Neuronal stem cell (in vitro differentiated cells): ENCODE results near the gene ACOXL.

Experiments used
- DNase-seq: peaks from one replicate; pipeline ENCODE4 v3.0.0-alpha.2; 2013; ENCODE audit warnings: low spot score
- H2AFZ ChIP-seq: one replicate; pipeline ENCODE4 v1.6.1; 2013; ENCODE audit warnings: mild to moderate bottlenecking, low read length, inconsistent platforms
- H2AK5ac ChIP-seq: 2 replicates; pipeline ENCODE4 v1.6.1; 2013; ENCODE audit warnings: low read depth, mild to moderate bottlenecking, inconsistent platforms, low read length, moderate library complexity, mixed read lengths
- H2BK120ac ChIP-seq: 2 replicates; pipeline ENCODE4 v1.6.1; 2013; ENCODE audit warnings: low read depth, mild to moderate bottlenecking, inconsistent platforms, low read length, moderate library complexity, mixed read lengths
- H2BK12ac ChIP-seq: one replicate; pipeline ENCODE4 v1.6.1; 2013; ENCODE audit warnings: low read length, inconsistent platforms
- H2BK15ac ChIP-seq: 2 replicates; pipeline ENCODE4 v1.6.1; 2013; ENCODE audit warnings: mild to moderate bottlenecking, low read length, inconsistent platforms, mixed read lengths
- H2BK5ac ChIP-seq: one replicate; pipeline ENCODE4 v1.6.1; 2013; ENCODE audit warnings: inconsistent platforms, mild to moderate bottlenecking, low read length, moderate library complexity
- H3K14ac ChIP-seq: one replicate; pipeline ENCODE4 v1.6.1; 2013; ENCODE audit warnings: low read length, inconsistent platforms
- H3K18ac ChIP-seq: 2 replicates; pipeline ENCODE4 v1.6.1; 2013; ENCODE audit warnings: low read length, inconsistent platforms
- H3K23ac ChIP-seq: 2 replicates; pipeline ENCODE4 v1.6.1; 2013; ENCODE audit warnings: low read depth, mild to moderate bottlenecking, mixed read lengths, low read length, inconsistent platforms; ENCODE audit not compliant: poor library complexity
- H3K27ac ChIP-seq: replicated peaks from 3 replicates; pipeline ENCODE4 v1.5.1; 2013; ENCODE audit warnings: low read length, inconsistent platforms
- H3K27me3 ChIP-seq, 3 experiments: 2 replicates each; pipeline ENCODE4 v1.6.1; 2013; ENCODE audit warnings: low read length in 3 of 3, mild to moderate bottlenecking in 2 of 3, inconsistent platforms in 1 of 3, low read depth in 1 of 3, mixed read lengths in 1 of 3, moderate library complexity in 1 of 3; ENCODE audit not compliant: control insufficient read depth in 3 of 3, insufficient read depth in 3 of 3
- H3K36me3 ChIP-seq, 2 donors: replicated peaks in 1 of 2; 2 replicates each; pipeline ENCODE4 v1.6.1; 2013; ENCODE audit warnings: low read length in 2 of 2; ENCODE audit not compliant: control insufficient read depth in 2 of 2, insufficient read depth in 2 of 2
- H3K4ac ChIP-seq: 2 replicates; pipeline ENCODE4 v1.6.1; 2013; ENCODE audit warnings: inconsistent platforms, mild to moderate bottlenecking, low read length, moderate library complexity
- H3K4me1 ChIP-seq, 2 donors: 1 replicate in 1 of 2; 2 replicates in 1 of 2; pipeline ENCODE4 v1.6.1; 2013; ENCODE audit warnings: low read length in 2 of 2, low read depth in 1 of 2; ENCODE audit not compliant: control insufficient read depth in 2 of 2, insufficient read depth in 1 of 2
- H3K4me2 ChIP-seq: one replicate; pipeline ENCODE4 v1.6.1; 2013; ENCODE audit warnings: mild to moderate bottlenecking, low read length, inconsistent platforms; ENCODE audit not compliant: insufficient read depth, poor library complexity, severe bottlenecking
- H3K4me3 ChIP-seq, 2 donors: 2 replicates each; pipeline ENCODE4 v1.5.1; 2013; ENCODE audit warnings: low read length in 2 of 2, mild to moderate bottlenecking in 2 of 2, inconsistent platforms in 1 of 2, moderate library complexity in 1 of 2
- H3K79me1 ChIP-seq: one replicate; pipeline ENCODE4 v1.6.1; 2013; ENCODE audit warnings: low read depth, mild to moderate bottlenecking, inconsistent platforms, low read length, moderate library complexity
- H3K9ac ChIP-seq: one replicate; pipeline ENCODE4 v1.6.1; 2013; ENCODE audit warnings: mild to moderate bottlenecking, low read depth, low read length, inconsistent platforms; ENCODE audit not compliant: poor library complexity
- H3K9me3 ChIP-seq, 2 donors: replicated peaks in 1 of 2; 2 replicates each; pipeline versions ENCODE3 to v1.6.1; 2013; ENCODE audit warnings: low read length in 2 of 2, mild to moderate bottlenecking in 2 of 2, inconsistent platforms in 1 of 2, low read depth in 1 of 2, mixed read lengths in 1 of 2, moderate library complexity in 1 of 2; ENCODE audit not compliant: control insufficient read depth in 2 of 2, insufficient read depth in 1 of 2
- H4K8ac ChIP-seq: one replicate; pipeline ENCODE4 v1.6.1; 2013; ENCODE audit warnings: low read depth, mild to moderate bottlenecking, inconsistent platforms, low read length, moderate library complexity
- H4K91ac ChIP-seq: one replicate; pipeline ENCODE4 v1.6.1; 2013; ENCODE audit warnings: low read length, low read depth, mild to moderate bottlenecking, inconsistent platforms; ENCODE audit not compliant: poor library complexity
- WGBS, 2 donors: extraction: QIAGEN DNeasy Blood & Tissue Kit; methylation state at CpG; one replicate each; pipeline ENCODE4 v1.1.7; 2013; ENCODE audit warnings: missing lambda C conversion rate in 2 of 2, mixed read lengths in 1 of 2; ENCODE audit not compliant: insufficient read length in 2 of 2, insufficient replicate concordance in 1 of 2; ENCODE audit errors: extremely low coverage in 2 of 2; 5-methylcytosine and 5-hydroxymethylcytosine counted together

The ACOXL gene

DNA sequence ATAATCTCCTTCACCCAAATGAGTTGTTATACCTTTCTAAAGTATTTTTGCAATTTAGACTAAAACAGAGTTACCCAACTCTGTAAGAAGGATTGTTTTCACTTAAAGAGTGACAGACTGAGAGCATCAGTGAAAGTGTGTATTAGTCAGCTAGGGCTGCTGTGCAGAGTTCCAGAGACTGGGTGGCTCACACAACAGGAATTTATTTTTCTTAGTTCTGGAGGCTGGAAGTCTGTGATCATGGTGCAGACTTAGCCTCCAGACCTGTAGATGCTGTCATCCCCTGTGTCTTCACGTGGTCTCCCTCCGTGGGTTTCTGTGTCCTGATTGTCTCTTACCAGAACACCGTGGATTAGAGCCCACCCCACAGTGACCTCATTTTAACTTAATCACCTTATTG lies 428.4 kb downstream of the ACOXL start:
- no peak overlapping the region for H3K4me3 ChIP-seq
- DNase-seq: no peak
- no peak overlapping the region for H3K9ac ChIP-seq
- H4K8ac ChIP-seq: no peak overlapping the region
- no peak overlapping the region for H3K4me2 ChIP-seq
- H3K4ac ChIP-seq: no peak overlapping the region
- H3K79me1 ChIP-seq: peaks cover 16% of the 10 kb centered on the region
- no peak overlapping the region for H2BK120ac ChIP-seq
- no peak overlapping the region for H2AFZ ChIP-seq
- no peak overlapping the region for H3K14ac ChIP-seq
- H4K91ac ChIP-seq: no peak overlapping the region
- H3K36me3 ChIP-seq: peaks cover 45 to 99% of the 10 kb centered on the region in 2 donors
- H3K27me3 ChIP-seq: no peaks in the 10 kb centered on the region
- H2BK12ac ChIP-seq: no peak overlapping the region
- peaks cover 11 to 14% of the 10 kb centered on the region in 2 donors for H3K4me1 ChIP-seq
- H3K9me3 ChIP-seq: no peaks in the 10 kb centered on the region
- WGBS, 2 donors: no CpG with 5 or more reads among the region's 3 CpGs
- no peak overlapping the region for H2AK5ac ChIP-seq
- no peak overlapping the region for H2BK5ac ChIP-seq
- H2BK15ac ChIP-seq: no peak overlapping the region
- no peak overlapping the region for H3K18ac ChIP-seq
- no peak overlapping the region for H3K27ac ChIP-seq
- H3K23ac ChIP-seq: no peak overlapping the region

DNA sequence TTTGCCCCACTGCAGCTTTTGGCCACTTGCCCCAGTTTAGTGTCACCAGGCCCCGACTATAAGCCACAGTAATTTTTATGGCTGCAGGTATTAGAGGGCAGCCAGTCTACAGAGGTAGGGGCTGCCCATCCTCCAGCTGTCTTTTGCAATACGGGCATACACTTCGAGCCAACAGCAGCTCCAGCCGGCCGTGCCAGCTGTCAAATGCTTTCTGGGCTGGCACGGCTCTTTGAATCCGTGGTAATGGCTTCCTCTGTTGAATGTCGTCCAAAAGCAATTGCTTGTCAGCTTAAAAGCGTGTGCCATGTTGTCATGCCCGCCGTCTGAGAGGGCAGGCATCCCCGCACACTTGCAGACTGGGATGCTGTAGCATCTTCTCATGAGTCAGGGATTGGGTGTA lies 429.6 kb downstream of the ACOXL start:
- Histone ChIP-seq H3K9ac (no peak overlapping the region), H3K4ac (no peak overlapping the region), H2BK15ac (no peak overlapping the region), H4K8ac (no peak overlapping the region), H3K14ac (no peak overlapping the region), H2BK5ac (no peak overlapping the region), H4K91ac (no peak overlapping the region), H3K79me1 (peaks cover 14% of the 10 kb centered on the region), H2BK120ac (no peak overlapping the region), H3K4me2 (no peak overlapping the region), H2AFZ (no peak overlapping the region), H3K36me3 (peaks cover 48 to 100% of the 10 kb centered on the region in 2 donors), H3K27ac (no peak overlapping the region), H3K27me3 (no peaks in the 10 kb centered on the region), H3K4me1 (peaks cover 11% of the 10 kb centered on the region in 2 donors), H3K23ac (no peak overlapping the region), H2AK5ac (no peak overlapping the region), H3K9me3 (peaks cover 0 to 4% of the 10 kb centered on the region in 2 donors), H3K4me3 (no peak overlapping the region), H2BK12ac (no peak overlapping the region), H3K18ac (no peak overlapping the region)
- WGBS, 2 donors: no CpG with 5 or more reads among the region's 12 CpGs
- no peak for DNase-seq

DNA sequence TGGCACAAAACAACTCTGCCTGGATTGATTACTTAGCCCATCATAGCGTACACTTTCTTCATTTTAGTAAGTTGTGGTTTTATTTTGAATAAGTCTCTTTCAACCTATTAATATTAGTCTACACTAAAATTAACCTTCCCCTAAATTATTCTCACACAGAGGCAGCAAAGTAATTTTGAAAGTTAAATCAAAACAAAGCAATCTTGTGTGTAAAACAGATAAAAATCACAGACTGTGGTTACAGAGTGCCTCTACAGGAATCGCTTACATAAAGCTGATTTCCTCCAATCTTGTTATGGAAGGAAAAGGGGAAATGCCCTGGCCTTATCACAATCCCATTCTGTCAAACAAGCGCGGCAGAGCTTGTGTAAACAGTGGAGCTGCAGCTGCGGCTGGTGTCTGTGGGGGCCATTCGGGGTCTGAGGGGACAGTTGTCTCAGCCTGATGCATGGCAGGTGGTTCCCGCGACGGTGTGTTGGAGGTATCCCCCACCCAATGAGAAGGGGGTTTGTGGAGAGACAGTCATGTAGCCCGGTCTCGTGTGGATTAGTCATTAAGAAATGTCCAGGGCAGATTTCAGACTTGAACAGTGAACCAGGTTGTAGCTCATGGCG lies 430.5 kb downstream of the ACOXL start:
- Histone ChIP-seq H3K4ac (no peak overlapping the region), H3K9ac (no peak overlapping the region), H3K18ac (no peak overlapping the region), H3K4me3 (no peak overlapping the region), H3K27ac (no peak overlapping the region), H3K79me1 (peaks cover 11% of the 10 kb centered on the region), H3K23ac (peak overlapping the region; percentile 81), H4K8ac (no peak overlapping the region), H2AFZ (no peak overlapping the region), H3K27me3 (no peaks in the 10 kb centered on the region), H2BK15ac (no peak overlapping the region), H3K9me3 (peaks cover 0 to 4% of the 10 kb centered on the region in 2 donors), H2BK120ac (no peak overlapping the region), H3K4me2 (no peak overlapping the region), H3K4me1 (peaks cover 4 to 7% of the 10 kb centered on the region in 2 donors), H3K14ac (no peak overlapping the region), H2BK12ac (no peak overlapping the region), H2AK5ac (no peak overlapping the region), H2BK5ac (no peak overlapping the region), H4K91ac (no peak overlapping the region), H3K36me3 (peaks cover 48 to 100% of the 10 kb centered on the region in 2 donors)
- no peak for DNase-seq
- no CpG with 5 or more reads among the region's 12 CpGs for WGBS, 2 donors

DNA sequence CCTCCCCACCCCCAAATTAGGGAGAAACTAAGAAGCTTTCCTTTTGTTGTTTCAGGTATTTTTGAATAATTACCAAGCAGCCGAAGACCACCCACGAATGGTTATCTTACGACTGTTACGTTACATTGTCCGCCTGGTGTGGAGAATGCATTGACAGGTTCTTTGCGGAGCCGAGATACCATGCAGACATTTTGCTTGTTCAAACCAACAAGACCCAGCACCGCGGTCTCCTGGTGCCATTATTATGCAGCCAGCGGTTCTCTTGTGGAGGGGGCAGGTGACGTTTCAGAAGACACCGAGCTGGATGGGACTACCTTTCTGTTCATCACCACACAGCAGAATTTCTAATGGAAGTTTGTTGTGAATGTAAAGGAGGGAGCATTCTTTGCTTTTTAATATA lies 431.7 kb downstream of the ACOXL start:
- H3K4me1 ChIP-seq: peaks cover 0 to 9% of the 10 kb centered on the region in 2 donors
- DNase-seq: no peak
- no peak overlapping the region for H2AK5ac ChIP-seq
- peaks cover 8% of the 10 kb centered on the region for H3K79me1 ChIP-seq
- no peak overlapping the region for H2BK15ac ChIP-seq
- peaks cover 0 to 4% of the 10 kb centered on the region in 2 donors for H3K9me3 ChIP-seq
- H3K36me3 ChIP-seq: peaks cover 40 to 91% of the 10 kb centered on the region in 2 donors
- no peak overlapping the region for H2BK12ac ChIP-seq
- no peak overlapping the region for H3K4me3 ChIP-seq
- no peak overlapping the region for H3K9ac ChIP-seq
- no peak overlapping the region for H3K18ac ChIP-seq
- H4K91ac ChIP-seq: no peak overlapping the region
- H3K27ac ChIP-seq: no peak overlapping the region
- H3K4me2 ChIP-seq: no peak overlapping the region
- no peak overlapping the region for H3K4ac ChIP-seq
- H2BK120ac ChIP-seq: no peak overlapping the region
- H3K27me3 ChIP-seq: no peaks in the 10 kb centered on the region
- H4K8ac ChIP-seq: no peak overlapping the region
- no peak overlapping the region for H3K14ac ChIP-seq
- H2BK5ac ChIP-seq: no peak overlapping the region
- H2AFZ ChIP-seq: no peak overlapping the region
- no CpG with 5 or more reads among the region's 12 CpGs for WGBS, 2 donors
- no peak overlapping the region for H3K23ac ChIP-seq
